GM19328 (cell line): Measurements from ENCODE around the gene KRR1.
"Not testable (repeated sequence)": the region's sequence is repeated elsewhere in the genome, so short reads cannot be mapped to it uniquely, and the experiment has no call there.

Experiments
- ATAC-seq: cut with Tn5 transposase; IDR thresholded peaks from one replicate; pipeline ENCODE4 v1.9.1; 2021; ENCODE audit warnings: mild to moderate bottlenecking, moderate library complexity; ENCODE audit not compliant: unreplicated experiment

KRR1 gene

GRCh38 chr12:75479963-75480461 is 31.4 kb downstream of the KRR1 start:
- ATAC-seq, result peak; percentile 19

GRCh38 chr12:75478116-75478794 is 33.2 kb downstream of the KRR1 start:
- ATAC-seq, result peak; percentile 19

DNA sequence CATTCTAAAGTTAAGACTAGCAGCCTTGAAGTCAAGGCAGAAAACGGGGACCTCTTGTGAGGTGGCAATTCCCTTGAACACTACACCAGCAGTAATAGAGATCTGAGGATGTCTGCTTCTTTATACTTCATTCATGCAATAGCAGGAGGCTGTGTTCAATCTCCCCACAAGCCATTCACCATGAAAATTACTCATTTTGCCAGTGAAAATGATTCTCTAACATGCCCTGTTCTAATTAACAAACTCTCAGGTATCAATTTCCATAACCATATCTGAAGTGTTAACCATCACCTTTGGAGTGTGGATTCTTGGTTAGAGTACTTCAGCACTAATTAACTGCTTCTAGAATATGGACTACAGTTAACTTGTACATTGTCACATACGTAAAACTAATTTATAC is 34.3 kb downstream of the KRR1 start:
- no peak for ATAC-seq

- no peak for ATAC-seq
Measured at GRCh38 chr12:75476071-75476470, 35.3 kb downstream of the KRR1 start.

DNA sequence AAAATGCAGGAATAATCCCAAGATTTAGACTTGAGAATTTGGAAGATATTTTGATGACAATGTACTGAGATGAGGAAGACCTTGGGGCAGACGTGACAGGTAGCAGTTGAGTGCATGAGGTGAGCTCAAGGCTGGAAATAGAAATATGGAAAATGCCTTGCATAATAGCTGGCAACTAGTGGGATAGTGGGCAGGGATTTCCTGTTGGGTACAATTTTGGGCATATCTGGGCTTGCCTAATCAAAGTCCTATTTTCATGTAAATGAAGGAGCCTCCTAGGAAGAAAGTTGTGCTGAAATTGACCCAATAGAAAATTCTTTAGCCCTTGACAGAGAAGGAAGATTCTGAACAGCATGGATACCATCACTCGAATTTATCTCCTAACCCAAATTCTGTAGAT is 37.3 kb downstream of the KRR1 start:
- ATAC-seq, result no peak

DNA sequence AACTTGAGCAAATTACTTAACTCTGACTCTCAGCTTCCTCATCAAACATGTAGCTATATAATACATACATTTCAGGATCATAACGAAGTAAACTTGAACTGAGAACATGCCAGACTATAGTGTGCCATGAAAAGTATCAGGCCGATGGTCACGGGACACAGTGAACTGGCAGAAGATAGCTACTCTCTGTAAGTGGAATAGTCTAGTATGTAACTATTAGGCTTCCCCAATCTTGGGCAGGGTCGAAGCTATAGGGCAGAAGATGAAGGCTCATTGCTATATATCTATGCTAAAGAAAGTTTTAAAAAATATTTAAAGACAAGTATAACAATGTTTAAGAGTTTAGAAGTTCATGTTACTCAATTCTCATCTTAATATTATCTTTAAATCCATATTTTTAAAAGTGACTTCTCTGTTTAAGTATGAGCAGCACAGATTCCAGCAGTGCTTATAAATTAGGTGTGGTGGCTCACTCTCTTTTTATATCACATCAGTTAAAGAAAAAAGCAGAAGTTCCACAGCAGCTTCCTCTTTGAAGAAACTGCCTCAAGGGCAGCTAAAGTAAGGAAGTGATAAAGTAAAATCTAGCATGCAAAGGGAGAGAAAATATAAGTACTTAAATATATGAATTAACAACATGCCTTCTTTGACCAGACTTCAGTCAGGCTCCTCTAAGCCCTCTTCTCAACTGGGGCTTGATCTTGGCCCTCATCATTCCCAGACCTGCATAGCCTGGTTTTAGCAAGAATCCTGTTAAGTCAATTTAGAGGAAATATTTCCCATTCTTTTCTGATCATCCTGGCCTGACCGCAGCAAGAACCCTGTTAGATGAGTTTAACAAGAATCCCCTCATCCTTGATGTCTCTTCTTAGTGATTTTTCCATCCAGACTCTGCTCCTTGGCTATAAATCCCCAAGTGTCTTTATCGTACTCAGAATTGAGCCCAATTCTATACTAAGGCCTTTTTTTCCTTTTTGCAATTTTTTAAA is 39.2 kb downstream of the KRR1 start:
- peak; percentile 82 for ATAC-seq

- ATAC-seq, result no peak
Measured at GRCh38 chr12:75460204-75460603, 51.2 kb downstream of the KRR1 start.

DNA sequence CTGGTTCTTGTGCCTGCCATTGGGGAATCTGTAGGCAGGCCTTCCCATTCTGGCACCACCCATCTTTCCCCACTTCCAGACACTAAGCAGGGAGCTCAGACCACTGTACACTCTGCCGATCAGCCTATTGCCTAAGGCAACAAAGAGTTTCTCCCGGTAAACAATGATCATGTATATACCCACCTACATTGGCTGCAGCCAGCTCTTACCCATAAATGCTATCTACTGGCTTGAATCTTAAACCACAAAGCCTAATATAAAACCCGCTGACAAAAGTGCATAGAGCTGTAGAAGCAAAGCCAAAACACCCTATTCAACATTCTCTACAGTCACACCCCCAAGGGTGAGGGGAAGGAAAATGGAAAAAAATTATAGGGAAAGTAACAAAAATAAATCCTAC is 51.7 kb downstream of the KRR1 start:
- no peak for ATAC-seq

- not testable (repeated sequence) for ATAC-seq
Measured at GRCh38 chr12:75457866-75458265, 53.5 kb downstream of the KRR1 start.

- ATAC-seq, result no peak
Measured at GRCh38 chr12:75457191-75457590, 54.2 kb downstream of the KRR1 start.

DNA sequence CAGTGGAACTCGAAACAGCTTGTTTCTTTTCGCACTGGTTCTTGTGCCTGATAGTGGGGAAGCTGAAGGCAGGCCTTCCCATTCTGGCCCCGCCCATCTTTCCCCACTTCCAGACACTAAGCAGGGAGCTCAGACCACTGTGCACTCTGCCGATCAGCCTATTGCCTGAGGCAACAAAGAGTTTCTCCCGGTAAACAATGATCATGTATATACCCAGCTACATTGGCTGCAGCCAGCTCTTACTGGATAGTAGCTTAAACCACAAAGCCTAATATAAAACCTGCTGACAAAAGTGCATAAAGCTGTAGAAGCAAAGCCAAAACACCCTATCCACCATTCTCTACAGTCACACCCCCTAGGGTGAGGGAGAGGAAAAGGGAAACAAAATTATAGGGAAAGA is 55.6 kb downstream of the KRR1 start:
- no peak for ATAC-seq

DNA sequence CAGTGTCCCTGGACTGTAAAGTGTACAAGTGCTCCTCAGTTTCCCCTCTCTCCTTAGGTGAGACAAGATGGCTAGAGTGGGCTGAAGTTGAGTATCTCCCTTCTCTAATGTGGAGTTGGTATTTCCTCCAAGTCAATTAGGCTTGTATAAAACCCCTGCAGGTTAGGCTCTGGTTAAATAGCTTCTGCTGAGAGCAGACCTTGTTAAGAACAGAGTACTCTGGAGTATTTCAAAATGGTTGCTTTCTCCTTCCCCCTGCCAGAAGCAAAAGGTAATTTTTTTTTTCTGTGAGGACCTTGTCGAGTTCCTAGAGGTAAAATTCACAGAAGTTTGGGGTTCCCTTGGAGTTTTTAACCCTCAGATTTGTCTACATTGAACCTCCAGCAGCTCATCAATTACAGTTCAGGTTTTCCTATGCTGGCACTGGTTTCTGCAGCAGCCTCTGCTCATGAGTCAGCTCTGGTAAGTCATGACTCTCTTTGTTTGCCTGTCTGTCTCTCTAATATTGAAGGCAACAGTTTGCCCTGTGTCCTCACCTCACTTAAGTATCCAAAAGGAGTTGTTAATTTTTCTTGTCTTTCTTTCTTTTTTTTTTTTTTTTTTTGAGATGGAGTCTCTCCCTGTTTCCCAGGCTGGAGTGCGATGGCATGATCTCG is 58.6 kb downstream of the KRR1 start:
- no peak for ATAC-seq

DNA sequence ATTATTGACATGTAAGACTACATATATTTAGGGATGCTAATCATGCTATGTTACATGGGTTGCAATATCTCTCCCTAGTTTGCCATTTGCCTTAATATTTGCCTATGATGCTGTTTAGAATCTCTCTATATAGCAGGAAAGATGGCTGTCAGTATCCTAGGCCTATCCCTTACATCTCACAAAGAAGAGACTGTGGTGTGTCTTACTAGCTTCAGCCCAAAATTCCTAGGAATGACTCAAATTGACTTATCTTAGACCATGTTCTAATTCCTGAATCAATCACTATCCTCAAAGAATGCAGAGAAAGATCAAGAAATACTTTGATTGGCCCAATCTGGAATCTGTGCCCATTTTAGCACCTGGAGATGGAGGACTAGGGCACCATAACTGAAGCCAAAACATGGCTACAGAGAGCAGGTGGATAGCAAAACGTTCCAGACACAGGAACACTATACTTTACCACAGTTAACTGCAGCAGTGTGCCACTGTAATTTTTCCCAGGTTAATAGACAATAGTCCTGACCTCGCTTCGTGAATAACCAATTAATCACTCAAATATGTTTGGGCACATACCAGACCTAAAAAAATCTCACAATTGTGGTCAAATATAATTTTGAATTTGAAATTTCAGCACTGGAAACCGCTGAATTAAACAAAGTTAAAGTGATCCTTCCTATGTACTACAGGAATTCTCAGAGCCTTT is 63.6 kb downstream of the KRR1 start:
- ATAC-seq, result no peak

DNA sequence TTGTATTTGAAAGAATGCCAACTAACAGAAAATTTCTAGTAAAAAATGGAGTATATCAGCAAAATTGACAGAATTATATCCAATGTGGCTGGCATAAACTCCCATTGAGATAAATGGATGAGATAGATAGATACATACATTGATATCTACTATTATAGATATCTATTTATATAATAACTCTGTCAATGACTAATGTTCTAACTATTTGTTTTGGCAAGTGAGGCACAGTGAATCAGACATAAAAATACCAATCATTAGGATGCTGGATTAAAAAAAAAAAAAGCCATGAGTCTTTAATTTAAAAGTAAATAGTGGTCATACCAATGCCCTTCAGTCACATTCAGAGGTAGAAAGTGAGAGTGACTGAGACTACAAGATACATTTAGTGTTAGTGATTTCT is 64.6 kb downstream of the KRR1 start:
- no peak for ATAC-seq

DNA sequence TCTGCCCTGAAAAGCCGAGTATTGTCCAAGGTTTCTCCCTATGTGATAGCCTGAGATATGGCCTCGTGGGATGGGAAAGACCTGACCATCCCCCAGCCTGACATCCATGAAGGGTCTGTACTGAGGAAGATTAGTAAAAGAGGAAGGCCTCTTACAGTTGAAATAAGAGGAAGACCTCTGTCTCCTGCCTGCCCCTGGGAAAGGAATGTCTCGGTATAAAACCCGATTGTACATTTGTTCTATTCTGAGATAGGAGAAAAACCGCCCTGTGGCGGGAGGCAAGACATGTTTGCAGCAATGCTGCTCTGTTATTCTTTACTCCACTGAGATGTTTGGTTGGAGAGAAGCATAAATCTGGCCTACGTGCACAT is 66.3 kb downstream of the KRR1 start:
- not testable (repeated sequence) for ATAC-seq

DNA sequence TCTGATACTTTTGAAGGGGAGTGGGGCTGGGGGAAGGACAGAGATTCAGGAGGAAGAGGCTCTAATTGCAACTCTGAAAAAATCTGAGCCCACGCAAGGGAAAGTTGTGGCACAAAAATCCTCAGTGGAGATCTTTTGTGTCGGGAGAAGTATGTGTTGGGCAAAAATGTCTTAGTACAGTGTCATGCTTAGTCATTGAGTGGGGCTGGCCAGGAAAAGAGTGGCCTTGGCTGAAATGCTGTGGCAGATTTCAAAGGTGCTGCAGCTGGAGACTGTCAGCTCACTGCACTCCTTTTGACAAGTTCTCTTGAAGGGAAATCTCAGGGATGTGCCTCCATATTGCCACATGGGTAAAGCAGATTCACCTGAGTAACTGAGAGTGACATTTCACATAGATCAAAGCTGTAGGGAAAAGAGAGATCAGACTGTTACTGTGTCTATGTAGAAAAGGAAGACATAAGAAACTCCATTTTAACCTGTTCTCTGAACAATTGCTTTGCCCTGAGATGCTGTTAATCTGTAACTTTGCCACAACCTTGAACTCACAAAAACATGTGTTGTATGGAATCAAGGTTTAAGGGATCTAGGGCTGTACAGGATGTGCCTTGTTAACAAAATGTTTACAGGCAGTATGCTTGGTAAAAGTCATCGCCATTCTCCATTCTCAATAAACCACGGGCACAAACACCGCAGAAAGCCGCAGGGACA is 66.8 kb downstream of the KRR1 start:
- ATAC-seq, result no peak

DNA sequence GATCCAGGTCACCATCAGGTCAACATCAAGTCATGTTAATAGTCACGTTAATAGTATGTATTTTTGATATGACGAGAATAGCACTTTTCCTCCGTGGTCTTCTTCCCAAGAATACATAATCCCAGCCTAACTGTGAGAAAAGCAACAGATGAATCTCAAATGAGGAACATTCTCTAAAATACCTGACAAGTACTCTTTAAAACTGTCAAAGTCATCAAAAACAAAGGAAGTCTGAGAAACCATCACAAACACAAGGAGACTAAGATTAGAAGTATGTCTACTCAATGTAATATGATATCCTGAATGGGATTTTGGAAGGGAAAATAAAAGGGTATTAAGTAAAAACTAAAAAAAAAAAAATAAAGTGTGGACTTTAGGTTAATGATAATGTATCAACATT is 67.7 kb downstream of the KRR1 start:
- no peak for ATAC-seq

GRCh38 chr12:75442454-75442853 is 69.0 kb downstream of the KRR1 start:
- not testable (repeated sequence) for ATAC-seq

GRCh38 chr12:75441687-75442449 is 69.5 kb downstream of the KRR1 start:
- not testable (repeated sequence) for ATAC-seq
